ENCODE data around the gene SPARCL1.

DNA sequence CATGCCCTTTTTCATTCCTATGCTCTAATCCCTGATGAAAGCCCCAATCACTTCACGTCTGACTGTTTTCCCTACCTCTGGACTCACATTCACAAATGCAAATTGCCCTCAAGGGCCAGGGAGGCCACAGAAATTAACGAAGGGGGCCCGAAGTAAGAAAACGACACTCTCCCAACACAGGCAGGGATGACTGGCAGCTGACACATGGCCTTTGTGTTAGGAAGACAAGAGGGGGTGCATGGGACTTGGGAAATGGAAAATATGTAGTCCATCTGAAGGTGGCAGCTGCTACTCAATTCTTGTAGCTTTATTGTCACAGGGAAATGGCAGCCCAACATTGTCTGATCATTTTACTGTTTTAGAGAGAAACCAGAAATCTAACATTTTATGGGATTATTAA lies 12.3 kb upstream of the SPARCL1 start:
- TF ChIP-seq, protein P1, sequence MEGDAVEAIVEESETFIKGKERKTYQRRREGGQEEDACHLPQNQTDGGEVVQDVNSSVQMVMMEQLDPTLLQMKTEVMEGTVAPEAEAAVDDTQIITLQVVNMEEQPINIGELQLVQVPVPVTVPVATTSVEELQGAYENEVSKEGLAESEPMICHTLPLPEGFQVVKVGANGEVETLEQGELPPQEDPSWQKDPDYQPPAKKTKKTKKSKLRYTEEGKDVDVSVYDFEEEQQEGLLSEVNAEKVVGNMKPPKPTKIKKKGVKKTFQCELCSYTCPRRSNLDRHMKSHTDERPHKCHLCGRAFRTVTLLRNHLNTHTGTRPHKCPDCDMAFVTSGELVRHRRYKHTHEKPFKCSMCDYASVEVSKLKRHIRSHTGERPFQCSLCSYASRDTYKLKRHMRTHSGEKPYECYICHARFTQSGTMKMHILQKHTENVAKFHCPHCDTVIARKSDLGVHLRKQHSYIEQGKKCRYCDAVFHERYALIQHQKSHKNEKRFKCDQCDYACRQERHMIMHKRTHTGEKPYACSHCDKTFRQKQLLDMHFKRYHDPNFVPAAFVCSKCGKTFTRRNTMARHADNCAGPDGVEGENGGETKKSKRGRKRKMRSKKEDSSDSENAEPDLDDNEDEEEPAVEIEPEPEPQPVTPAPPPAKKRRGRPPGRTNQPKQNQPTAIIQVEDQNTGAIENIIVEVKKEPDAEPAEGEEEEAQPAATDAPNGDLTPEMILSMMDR (IDR thresholded peaks at IDR 0.05), result no peak
- TF ChIP-seq POLR2A (IDR thresholded peaks at IDR 0.05), result no peak
